GM19455 (cell line): Measurements from ENCODE around the gene SUPT4H1.

Experiments used
- ATAC-seq: cut with Tn5 transposase; IDR thresholded peaks from one replicate; pipeline ENCODE4 v1.9.1; 2021; ENCODE audit not compliant: unreplicated experiment

The SUPT4H1 gene

DNA sequence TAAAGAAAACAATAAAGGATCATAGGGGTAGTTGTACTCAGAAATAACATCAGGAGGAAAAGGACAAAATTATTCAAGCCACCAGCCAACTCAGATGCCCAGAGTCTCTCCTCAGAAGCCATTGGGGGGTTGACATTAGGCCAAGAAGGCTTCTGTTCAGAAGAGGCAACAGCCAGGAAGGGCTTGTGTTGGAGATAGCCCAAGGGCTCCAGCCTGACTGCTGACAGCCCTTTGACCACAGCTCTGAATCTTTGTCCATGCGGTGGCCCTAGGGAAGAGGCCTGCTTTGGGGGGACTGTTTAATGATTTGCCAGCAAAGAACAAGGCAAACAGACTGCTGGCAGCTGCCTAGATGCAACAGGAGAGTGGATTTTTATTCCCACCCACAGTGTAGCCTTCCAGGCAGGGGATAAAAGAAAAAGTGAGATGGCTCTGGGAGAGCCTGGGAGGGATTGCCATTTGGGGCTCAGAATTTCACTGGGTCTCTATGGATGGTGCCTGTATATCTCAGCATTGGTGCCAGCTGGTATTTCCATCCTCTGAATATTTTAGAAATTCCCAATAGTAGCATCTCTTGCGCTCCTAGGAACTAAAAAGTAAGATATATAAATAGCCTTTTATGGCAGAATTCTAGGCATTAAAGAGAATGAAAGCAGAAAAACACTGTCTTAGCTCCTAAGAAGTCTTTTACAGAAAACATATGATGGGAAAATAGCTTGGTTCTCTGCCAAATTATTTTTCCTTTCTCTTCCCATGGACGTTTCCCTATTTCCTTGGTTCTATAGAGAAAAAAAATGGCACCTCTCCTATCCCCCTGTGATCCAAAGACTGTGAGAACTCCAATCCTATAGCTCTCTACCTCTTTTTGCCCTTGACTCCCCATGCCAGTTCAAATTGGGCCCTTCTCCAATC, 29.4 kb upstream of the SUPT4H1 start:
- ATAC-seq = no peak

DNA sequence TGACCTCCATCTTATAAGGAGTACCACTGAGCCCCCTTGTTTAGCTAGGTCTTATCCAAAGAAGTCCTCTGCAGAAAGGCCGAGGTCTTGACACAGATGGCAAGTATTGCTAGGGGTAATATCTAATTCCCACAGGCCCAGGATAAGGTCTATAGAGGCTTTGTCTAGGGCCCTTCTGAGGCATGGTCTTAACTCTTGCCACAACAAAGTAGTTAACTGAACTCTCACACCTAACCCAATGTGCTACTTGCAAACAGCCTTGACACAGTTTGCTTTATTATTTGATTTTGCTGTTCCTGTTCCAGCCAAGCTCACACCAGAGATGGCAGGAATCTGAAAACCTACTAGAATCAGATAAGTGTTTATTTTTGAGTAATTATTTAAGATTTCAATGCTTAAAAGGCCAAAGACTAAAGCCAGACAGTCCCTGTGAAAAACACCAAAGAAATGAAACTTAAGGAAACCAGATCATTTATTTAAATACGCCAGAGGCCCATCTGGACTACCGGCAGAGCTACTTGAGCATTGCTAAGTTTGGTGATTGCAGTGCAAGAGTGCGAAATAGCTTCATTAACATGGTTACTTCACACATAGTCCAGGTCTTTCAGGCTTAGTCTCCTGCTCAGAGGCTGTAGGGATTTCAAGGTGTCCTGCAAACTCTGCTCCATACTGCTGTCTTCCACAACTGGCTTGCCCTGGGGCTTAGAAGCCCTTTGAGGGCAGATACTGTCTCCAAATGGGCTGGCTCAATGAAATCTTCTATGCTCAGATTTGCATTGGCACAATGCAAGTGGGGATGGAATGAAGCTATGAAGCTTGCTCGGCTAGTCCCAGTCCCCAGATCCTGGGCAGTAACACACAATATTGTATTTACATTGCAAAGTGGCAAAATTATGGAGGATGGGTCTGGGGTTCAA, 28.5 kb upstream of the SUPT4H1 start:
- no peak for ATAC-seq

DNA sequence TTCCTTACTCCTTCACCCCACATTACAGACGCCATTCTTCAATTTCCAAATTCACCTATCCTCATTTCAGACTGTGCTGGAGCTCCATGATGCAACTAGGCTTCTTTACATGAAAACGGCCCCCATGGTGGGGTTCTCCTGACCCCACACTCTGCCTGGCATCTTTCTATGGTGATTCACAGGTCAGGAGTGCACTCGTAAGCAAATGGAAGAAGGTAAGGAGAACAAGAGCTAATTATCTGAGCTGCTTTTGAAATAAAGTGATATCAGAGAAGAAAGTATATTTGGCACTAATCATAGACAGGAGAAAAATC, 27.5 kb upstream of the SUPT4H1 start:
- no peak for ATAC-seq

DNA sequence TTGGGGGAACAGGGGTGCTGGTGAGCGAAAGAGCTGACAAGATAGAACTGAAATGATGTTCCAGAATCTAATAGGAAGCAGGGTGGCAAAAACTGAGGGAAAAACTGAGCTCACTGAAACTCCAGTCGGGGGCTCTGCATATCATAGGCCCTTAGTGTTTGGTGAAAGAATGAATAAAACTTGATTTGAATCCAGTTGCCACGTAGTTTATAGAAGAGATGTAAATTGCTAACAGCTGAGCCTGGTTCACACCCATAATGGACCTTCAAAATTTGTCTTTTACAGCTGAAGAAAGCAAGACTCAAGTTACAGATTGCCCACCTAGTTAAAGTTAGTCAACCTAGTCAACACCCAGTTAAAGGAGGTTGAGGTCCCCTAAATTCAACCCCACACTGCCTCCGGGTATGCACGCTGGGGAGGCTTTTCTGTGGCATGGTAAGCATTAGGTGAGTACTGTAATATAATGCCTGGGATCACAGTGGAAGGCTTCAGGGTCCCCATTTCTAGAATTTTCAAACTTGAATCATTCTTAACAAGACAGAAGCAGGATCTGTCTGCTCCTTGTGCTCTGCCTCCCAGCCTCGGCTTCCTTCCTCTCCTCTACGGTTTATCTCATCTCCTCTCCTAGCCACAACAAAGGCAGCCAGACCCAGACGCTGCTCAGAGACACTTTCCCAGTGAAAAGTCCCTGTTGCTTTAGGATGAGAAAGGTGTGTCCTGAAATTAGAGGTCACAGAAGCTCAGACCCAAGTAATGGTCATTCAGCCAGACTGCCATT, 26.9 kb upstream of the SUPT4H1 start:
- no peak for ATAC-seq

DNA sequence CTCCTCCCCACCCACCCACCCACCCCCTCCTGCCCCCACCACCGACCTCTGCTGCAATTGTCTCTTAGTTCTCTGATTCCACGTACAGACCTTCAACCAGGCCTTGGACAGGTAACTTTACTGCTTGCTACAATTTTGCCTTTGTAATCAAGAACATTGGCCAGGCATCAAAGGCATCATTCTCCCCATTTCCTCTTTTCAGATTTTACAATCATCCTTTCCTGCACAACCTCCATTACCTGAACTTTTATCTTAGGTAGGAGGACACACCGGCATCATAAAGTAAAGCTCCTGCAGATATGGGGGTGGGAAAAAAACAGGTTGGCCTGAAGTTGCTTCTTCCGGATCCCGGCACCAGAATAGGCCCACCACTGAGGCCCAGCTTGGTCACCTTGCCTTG, 25.7 kb upstream of the SUPT4H1 start:
- ATAC-seq = no peak

DNA sequence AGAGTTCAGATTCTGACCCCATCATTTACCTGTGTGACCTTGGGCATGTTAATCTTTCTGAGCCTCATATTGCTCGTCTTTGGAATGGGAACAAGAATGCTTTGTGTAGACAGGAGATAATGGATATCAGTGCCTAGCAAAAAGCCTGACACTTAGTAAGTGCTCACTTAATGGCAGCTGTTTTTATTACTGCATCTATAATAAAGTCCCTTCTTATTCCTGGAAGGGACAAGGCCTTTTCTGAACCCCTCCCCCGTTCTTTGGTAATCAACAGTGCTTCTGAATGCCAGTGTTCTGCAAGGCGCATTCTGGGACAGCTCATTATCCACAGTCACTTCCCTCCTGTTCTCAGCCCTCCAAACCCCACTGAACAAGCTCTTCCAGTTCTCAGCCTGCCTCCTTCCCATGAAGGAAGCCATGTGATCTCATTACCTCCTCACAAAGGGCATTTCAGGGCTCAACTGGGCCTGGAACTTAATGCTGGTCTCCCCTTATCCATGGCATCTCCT, 25.1 kb upstream of the SUPT4H1 start:
- no peak for ATAC-seq

DNA sequence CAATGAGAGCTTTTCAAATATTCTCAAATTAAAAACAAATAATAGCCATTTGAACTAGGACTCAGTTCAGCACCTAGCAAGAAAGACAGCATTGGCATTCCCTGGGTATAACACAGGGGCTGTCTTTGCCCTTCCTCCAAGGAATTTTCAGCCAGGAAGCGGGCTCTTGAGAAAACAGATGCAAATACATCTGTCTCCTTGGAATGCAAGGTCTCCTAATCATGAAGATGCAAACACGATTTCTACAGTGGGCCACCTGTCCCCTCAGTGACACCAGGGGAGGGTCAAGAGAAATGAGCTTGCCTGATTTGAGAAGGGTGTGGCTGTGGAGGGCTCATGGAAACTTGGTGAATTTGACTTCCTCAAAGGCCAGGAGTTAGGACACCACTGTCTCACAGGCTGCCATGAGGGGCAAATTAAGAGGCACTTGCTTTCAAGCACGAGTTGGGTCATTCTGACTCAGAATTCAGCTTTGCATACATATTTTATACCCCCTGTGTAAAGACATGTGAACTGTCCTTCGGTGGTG, 24.5 kb upstream of the SUPT4H1 start:
- no peak for ATAC-seq

DNA sequence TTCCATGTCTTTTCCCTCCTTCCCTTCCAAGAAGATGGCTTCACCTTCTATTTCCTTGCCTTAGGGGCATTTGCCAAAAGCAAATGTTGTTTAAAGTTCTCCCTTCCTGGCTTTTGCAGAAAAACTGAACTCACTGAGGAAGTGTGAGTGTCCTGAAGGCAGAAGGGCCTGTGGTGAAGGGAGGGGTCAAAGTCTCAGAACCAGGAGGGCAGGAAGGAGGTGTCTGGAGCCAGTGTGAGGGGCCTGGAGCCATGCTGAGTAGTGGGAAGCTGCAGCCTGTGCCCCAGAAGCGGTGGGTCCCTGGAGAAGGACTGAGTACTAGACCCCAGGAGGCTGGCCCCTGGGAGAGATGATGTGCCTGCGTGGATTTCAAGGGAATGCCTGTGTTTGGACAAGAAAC, 23.8 kb upstream of the SUPT4H1 start:
- no peak for ATAC-seq

DNA sequence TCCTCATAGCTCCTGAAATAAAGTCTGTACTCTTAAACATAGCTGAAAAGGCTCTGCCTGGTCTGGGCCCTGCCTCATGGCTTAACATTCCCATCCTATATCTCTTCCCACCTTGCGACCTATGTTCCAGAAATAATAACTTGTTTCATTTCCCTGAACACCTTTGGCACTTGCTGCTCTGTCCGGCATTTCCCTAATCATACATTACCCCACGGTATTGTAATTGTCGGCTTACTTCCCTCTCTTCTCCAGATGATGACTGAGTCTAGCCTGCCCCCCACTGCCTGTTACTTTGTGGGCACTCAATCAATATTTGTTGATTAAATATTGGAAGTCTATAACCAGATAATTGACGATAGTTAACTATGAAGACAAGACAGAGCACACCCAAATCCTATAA, 23.3 kb upstream of the SUPT4H1 start:
- no peak for ATAC-seq

DNA sequence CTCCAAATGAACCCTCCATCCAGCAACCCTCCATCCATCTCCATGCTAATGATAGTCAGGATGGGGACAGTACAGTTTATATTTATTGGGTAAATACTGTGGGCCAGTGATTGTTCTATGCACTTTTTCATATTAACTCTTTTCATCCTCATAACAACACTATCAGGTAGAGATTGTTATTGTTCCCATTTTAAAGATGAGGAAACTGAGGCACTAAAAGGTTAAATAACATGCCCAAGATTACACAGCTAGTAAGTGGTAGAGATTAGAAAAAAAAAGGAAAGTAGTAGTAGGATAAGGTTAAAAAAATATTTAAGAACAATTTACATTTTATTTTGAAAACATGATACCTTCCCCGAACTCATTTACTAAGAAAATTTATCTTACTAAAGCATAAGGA, 21.9 kb upstream of the SUPT4H1 start:
- no peak for ATAC-seq

DNA sequence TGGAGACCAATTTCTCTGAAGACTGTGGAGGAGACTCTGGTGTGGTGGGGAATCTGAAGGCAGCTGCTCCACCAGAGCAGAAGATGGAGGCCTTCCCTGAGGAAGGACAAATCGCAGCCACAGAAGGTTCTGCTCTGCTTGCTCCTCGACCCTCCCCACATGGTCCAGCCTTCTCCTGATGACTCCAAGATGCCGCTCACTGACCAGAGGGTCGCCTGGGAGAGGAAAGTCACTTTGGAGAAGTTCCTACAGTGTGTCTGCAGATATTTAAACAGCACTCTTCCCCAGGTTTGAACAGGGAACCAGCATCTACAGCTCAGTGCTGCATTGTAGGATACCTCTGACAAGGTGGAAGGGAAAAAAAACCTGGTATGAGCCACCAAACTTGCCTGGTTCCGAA, 21.0 kb upstream of the SUPT4H1 start:
- ATAC-seq = no peak

DNA sequence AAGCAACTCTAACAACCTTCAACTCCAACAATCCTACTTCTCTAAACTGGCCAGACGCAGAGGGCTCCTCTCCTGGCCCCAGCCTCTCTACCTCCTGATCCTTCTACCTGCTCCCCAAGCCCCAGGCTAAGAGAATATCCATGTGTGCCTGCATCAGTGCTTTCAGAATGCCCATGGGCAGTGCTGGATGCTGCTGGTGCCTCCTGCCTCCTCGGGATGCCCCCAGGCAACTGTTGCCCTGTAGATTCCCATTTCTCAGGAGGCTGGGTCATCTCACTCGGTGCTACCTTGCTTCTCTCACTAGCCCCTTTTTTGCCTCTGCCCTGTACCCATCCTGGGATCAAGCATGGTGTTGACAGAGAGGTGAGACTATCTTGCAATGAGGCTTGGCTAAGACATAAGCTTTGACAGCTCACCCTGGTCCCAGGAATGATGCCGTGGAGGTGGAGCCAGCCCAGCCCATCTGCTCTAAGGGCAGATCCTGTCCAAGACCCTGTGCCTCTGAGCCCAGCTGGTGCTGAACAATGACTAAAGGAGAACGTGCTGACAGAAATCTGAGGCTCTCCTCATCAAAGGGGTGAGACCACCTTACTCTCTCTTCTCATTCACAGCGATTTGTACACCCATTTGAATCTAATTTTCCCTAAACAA, 19.4 kb upstream of the SUPT4H1 start:
- ATAC-seq = no peak

DNA sequence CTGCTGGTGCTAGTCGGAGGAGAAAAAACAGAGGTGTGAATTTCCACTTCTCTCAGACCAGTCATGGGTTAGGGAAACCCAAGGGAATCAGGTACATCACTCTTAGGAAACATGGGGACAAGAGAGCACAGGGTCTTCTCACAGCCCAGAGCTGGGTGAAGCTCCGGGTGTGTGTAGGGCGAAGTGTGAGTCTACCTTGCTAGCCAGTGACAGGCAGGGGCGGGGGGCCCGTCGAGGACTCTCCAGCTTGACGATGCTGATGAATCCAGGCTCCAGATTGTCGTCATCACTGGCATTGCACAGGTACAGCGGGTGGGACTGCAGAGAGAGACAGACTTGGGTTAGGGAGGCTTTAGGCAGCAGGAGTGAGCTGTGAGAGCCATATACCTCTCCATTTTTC, 18.7 kb upstream of the SUPT4H1 start:
- ATAC-seq = no peak

DNA sequence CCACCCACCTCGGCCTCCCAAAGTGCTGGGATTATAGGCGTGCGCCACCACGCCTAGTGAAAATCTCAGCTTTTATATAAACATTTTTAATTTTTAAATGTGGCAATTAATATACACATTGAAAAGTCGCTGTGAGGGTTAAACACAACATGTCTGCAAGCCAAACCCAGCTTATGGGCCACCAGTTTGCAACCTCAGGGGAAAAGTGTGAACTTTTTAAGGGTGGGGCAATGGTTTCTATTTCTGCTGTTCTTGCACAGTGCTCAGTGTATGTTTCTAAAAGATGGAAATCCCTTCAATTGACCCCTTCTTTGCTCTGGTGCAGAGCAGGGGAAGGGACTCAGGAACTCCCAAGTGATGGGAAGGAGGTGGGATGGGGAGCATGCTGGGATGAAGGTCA, 18.3 kb upstream of the SUPT4H1 start:
- ATAC-seq = no peak

DNA sequence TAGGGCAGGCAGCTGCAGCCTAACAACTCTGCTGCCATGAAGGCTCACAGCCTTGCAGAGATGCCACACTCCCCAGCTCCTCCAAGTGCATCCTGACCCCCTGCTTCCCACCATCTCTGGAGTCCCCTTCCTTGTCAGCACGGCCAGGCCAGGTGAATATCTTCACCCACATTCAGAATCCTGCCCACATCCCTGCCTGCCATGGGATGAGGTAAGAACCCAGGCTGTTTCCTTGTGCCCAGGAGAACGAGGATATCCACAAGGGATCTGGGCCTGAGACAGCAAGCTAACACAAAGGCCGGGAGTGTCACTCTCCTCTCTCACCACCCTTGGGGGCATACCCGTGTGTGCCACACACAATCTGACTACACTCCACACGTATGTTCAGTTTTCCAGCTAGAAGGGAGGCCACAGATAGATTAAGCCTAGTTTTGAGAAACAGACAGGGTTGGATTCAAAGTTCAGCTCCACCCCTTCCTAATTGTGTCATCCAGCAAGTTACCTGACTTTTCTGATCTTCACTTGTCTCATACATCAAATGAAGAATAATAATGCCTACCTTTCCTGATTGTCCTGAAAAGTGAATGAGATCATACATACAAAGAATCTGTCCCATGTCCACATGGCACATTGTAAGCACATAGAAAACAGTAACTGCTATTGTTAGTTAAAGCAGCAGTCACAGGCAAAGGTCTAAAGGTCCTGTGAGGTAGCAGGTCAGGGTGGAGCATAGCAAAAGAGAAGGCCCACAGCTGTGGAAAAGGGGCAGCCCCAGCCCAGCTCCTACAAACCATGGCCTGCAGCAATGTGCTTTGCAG, 17.4 kb upstream of the SUPT4H1 start:
- no peak for ATAC-seq

DNA sequence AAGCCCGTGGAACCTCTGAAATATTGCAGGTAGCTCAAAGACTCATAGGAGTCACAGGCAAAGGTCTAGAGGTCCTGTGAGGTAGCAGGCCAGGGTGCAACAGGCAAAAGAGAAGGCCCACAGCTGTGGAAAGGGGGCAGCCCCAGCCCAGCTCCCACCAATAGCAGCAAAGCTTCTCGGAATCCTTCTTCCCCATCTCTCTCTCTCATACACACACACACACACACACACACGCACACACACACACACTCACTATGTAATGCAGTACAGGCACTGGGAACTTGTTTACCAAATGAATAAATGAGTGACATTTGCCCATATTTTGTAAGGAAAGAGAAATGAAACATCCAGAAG, 16.8 kb upstream of the SUPT4H1 start:
- no peak for ATAC-seq

DNA sequence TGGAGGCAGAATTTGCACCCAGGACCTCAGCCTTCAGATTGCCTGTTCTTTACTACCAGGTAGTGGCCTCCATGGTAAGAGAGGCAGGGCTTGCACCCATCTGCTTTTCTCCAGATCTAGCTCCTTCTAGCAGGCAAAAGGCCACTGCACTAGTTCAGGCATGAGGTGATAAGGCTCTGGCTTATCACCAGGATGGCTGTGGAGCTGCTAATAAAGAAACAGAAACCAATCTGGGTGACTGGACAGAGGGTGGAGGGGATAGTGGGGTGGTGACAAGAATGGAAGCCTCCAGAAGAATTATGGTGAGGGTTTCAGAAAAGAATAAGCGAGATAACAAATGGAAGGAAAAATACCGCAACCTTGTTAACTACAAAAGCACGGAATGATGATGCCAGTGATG, 15.5 kb upstream of the SUPT4H1 start:
- no peak for ATAC-seq

DNA sequence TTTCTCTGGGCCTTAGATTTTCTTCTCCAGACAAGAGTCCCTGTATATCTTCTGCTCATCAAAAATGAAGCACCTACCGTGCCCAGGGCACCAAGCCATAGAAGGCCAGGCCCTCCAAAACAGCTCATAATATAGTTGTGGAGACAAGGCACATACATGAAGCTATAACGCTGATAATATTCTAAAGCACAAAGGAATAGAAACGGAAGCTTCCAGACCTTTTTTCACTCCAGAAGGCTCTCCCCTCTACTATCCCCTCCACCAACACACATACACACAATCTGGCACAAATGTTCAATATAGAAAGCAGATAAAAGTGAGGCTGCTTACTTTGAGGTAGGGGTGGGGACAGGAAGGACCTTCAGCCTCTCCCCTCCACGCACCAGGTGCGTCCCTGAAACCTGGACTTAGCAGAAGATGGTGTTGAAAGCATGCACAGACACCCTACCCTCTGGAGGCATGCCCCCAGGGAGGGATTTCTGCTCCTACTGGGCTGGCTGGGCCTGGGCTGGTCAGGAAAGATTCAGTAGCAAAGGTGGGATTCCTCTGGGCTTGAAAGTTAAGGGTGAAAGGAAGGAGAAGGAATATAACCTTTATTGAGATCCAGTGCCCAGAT, 14.1 kb upstream of the SUPT4H1 start:
- ATAC-seq = no peak
